Keratinocyte (primary cell): Measurements from ENCODE around the gene SLC41A3.

Experiments
- EZH2 ChIP-seq: IDR thresholded peaks from one replicate; pipeline ENCODE4 v1.6.1; 2012; ENCODE audit warnings: inconsistent platforms, mild to moderate bottlenecking, low read length, moderate library complexity
- TF ChIP-seq, protein P1 (sequence below), 3 experiments: IDR thresholded peaks in 1 of 3; conservative IDR thresholded peaks in 1 of 3; optimal IDR thresholded peaks in 1 of 3; 2 replicates in 2 of 3; 3 replicates in 1 of 3; pipeline versions ENCODE3 to v1.5.1; 2011; ENCODE audit warnings: low read length in 3 of 3, mild to moderate bottlenecking in 3 of 3, moderate library complexity in 2 of 3, control low read depth in 1 of 3, inconsistent platforms in 1 of 3; ENCODE audit not compliant: insufficient read depth in 2 of 3; ENCODE audit errors: extremely low read depth in 1 of 3

- TF ChIP-seq, protein P1, sequence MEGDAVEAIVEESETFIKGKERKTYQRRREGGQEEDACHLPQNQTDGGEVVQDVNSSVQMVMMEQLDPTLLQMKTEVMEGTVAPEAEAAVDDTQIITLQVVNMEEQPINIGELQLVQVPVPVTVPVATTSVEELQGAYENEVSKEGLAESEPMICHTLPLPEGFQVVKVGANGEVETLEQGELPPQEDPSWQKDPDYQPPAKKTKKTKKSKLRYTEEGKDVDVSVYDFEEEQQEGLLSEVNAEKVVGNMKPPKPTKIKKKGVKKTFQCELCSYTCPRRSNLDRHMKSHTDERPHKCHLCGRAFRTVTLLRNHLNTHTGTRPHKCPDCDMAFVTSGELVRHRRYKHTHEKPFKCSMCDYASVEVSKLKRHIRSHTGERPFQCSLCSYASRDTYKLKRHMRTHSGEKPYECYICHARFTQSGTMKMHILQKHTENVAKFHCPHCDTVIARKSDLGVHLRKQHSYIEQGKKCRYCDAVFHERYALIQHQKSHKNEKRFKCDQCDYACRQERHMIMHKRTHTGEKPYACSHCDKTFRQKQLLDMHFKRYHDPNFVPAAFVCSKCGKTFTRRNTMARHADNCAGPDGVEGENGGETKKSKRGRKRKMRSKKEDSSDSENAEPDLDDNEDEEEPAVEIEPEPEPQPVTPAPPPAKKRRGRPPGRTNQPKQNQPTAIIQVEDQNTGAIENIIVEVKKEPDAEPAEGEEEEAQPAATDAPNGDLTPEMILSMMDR (optimal IDR thresholded peaks at IDR 0.05 in 1 of 3, IDR thresholded peaks at IDR 0.05 in 1 of 3, conservative IDR thresholded peaks at IDR 0.05 in 1 of 3; ENCODE audit: extremely low read depth in 1 of 3, insufficient read depth in 2 of 3, low read length in 3 of 3): no peak
- no peak for TF ChIP-seq EZH2
Measured at GRCh38 chr3:126057936-126058335, 26.0 kb downstream of the SLC41A3 start.
